Ovary (tissue), 3 donors: ENCODE measurements around the gene ENOX2.

Source experiments
- CTCF ChIP-seq, 3 donors: fragments of 450-650 bp in 2 of 3; fragments of 200-600 bp in 1 of 3; IDR thresholded peaks; one replicate each; pipeline versions ENCODE4 v1.5.1 to v1.8.0; 2016 to 2022; ENCODE audit warnings: antibody characterized with exemption in 3 of 3, mild to moderate bottlenecking in 1 of 3
- EP300 ChIP-seq: sonication (generic); formaldehyde crosslinking; IDR thresholded peaks from one replicate; pipeline ENCODE4 v1.6.1; 2017; ENCODE audit warnings: antibody characterized with exemption
- POLR2A ChIP-seq: fragments of 450-650 bp; IDR thresholded peaks from one replicate; pipeline ENCODE4 v1.6.1; 2017; ENCODE audit warnings: antibody characterized with exemption, mild to moderate bottlenecking, moderate library complexity
- donor health status: DM: no; HTN: no; CAD: no.

- no peak for TF ChIP-seq CTCF (IDR thresholded peaks at IDR 0.05)
- no peak for TF ChIP-seq POLR2A
- TF ChIP-seq EP300 = no peak
Measured at GRCh38 chrX:130628516-130628915, 274.5 kb downstream of the ENOX2 start.
